ENCODE results near the gene SIPA1L3. TPM values are rescaled to one million over a fixed set of nuclear protein-coding genes. Genes with fewer than 3 reads are reported as not detected.

Gene SIPA1L3
- total and polyA plus RNA-seq, 2 of the 13 experiments (the other 11 are each of a cell fraction or from before 2014, with no cell fraction given) = 5.5 to 7.7 TPM

- TF ChIP-seq ZNF256 (CRISPR knock-in tag; conservative IDR thresholded peaks at IDR 0.05) (no peak), RXRA (CRISPR knock-in tag; IDR thresholded peaks at IDR 0.05) (0 out of 2 replicates have a peak, but pooled peaks have one; percentile 16), ARID5B (CRISPR knock-in tag; IDR thresholded peaks at IDR 0.05) (peak; percentile 39; the same call in 1 of the 2 replicates), DMAP1 (CRISPR knock-in tag; IDR thresholded peaks at IDR 0.05) (peak; percentile 62; the same call in 1 of the 2 replicates), ZFX (CRISPR knock-in tag; IDR thresholded peaks at IDR 0.05; ENCODE audit: low read depth) (peak; percentile 82), NFRKB (IDR thresholded peaks at IDR 0.05) (no peak), ZNF768 (CRISPR knock-in tag; IDR thresholded peaks at IDR 0.05) (peak; percentile 70; the same call in 1 of the 2 replicates), HOXA3 (CRISPR knock-in tag; IDR thresholded peaks at IDR 0.05) (no peak), SALL1 (CRISPR knock-in tag; IDR thresholded peaks at IDR 0.05) (peak; percentile 55), ZNF646 (CRISPR knock-in tag; IDR thresholded peaks at IDR 0.05) (0 out of 2 replicates have a peak, but pooled peaks have one; percentile 24), JUND (CRISPR knock-in tag; IDR thresholded peaks at IDR 0.05) (0 out of 2 replicates have a peak, but pooled peaks have one; percentile 35), FOSL2 (CRISPR knock-in tag; IDR thresholded peaks at IDR 0.05) (peak; percentile 23; the same call in 1 of the 2 replicates), ZNF292 (CRISPR knock-in tag; IDR thresholded peaks at IDR 0.05; ENCODE audit: borderline replicate concordance, low read depth) (peak; percentile 59; the same call in 1 of the 2 replicates), ZNF263 (CRISPR knock-in tag; IDR thresholded peaks at IDR 0.05) (peak; percentile 87), ZNF547 (CRISPR knock-in tag; IDR thresholded peaks at IDR 0.05) (no peak), ZNF33B (CRISPR knock-in tag; IDR thresholded peaks at IDR 0.05) (peak; percentile 58; the same call in 1 of the 2 replicates), HNF4A (CRISPR knock-in tag; IDR thresholded peaks at IDR 0.05) (peak; percentile 61; the same call in 1 of the 2 replicates), SOX13 (IDR thresholded peaks at IDR 0.05) (no peak), SOX13 (CRISPR knock-in tag; conservative IDR thresholded peaks at IDR 0.05 in 1 of 2, IDR thresholded peaks at IDR 0.05 in 1 of 2) (0 out of 4 replicates have a peak, but pooled peaks of 1 of the 2 experiments have one; percentile 4)
Measured at GRCh38 chr19:37979547-37980082, 72.6 kb downstream of the SIPA1L3 start (continued).
